ENCODE data around the gene LDLRAP1. TPM values are rescaled to one million over a fixed set of nuclear protein-coding genes. Genes with fewer than 3 reads are reported as not detected.

Gene LDLRAP1
- total and polyA plus RNA-seq, 2 donors (not counting 1 experiment from before 2014, with no cell fraction given): 22.7 to 24.3 TPM

GRCh38 chr1:25562928-25563283 is 19.5 kb downstream of the LDLRAP1 start:
- intact Hi-C loops (cut with micrococcal nuclease): loop anchor here (1.0 kb wide), 1 partner anchor 14 kb away; no protein-coding TSS in a partner anchor
- CTCF ChIA-PET: no interaction called here
- Mint-ChIP-seq H3K4me1 (peaks cover 59% of the 10 kb centered on the region), H3K27ac (peak overlapping the region; percentile 91), H3K9me3 (ENCODE audit: insufficient read depth) (no peaks in the 10 kb centered on the region), H3K4me3 (no peak overlapping the region), H3K27me3 (no peaks in the 10 kb centered on the region)
- Histone ChIP-seq H3K79me2 (ENCODE audit: control insufficient read depth, insufficient read depth, low read length) (no peaks in the 10 kb centered on the region), H3K9me3 (ENCODE audit: control extremely low read depth in 1 of 3, control insufficient read depth in 2 of 3, insufficient read depth in 1 of 3, low read length in 2 of 3) (peaks cover 0 to 6% (median 0%) of the 10 kb centered on the region in 3 donors), H3K4me1 (ENCODE audit: control insufficient read depth in 2 of 2, insufficient read depth in 2 of 2, low read length in 2 of 2) (peaks cover 52 to 53% of the 10 kb centered on the region in 2 donors), H4K20me1 (ENCODE audit: control insufficient read depth, insufficient read depth, low read length, poor library complexity, severe bottlenecking) (no peaks in the 10 kb centered on the region), H3K4me2 (replicated peaks; ENCODE audit: low read depth, low read length, poor library complexity, severe bottlenecking) (peak overlapping the region; percentile 67), H3K36me3 (replicated peaks in 1 of 2; ENCODE audit: control extremely low read depth in 1 of 2, control insufficient read depth in 1 of 2, extremely low read depth in 1 of 2, insufficient read depth in 2 of 2, low read length in 1 of 2) (peaks cover 0 to 11% of the 10 kb centered on the region in 2 experiments), H3K27ac (ENCODE audit: low read length in 2 of 2) (peak overlapping the region; percentile 63 to 67), H3K4me3 (ENCODE audit: control extremely low read depth in 1 of 5, extremely low read depth in 1 of 5, insufficient read depth in 1 of 5, low read depth in 2 of 5, low read length in 4 of 5) (no peak overlapping the region), H2AFZ (ENCODE audit: insufficient read depth, low read depth, low read length, poor library complexity, severe bottlenecking) (no peak overlapping the region), H3K27me3 (replicated peaks in 1 of 4; ENCODE audit: control extremely low read depth in 1 of 4, control insufficient read depth in 3 of 4, insufficient read depth in 4 of 4, low read length in 3 of 4) (no peaks in the 10 kb centered on the region), H3K9ac (ENCODE audit: low read length) (no peak overlapping the region)
- 95% methylated on average over 6 of the region's 9 CpGs for WGBS (ENCODE audit: insufficient coverage)
- ATAC-seq (ENCODE audit: low read depth): no peak
- POLR2A ChIA-PET: no interaction called here
- TF ChIP-seq, protein P1, sequence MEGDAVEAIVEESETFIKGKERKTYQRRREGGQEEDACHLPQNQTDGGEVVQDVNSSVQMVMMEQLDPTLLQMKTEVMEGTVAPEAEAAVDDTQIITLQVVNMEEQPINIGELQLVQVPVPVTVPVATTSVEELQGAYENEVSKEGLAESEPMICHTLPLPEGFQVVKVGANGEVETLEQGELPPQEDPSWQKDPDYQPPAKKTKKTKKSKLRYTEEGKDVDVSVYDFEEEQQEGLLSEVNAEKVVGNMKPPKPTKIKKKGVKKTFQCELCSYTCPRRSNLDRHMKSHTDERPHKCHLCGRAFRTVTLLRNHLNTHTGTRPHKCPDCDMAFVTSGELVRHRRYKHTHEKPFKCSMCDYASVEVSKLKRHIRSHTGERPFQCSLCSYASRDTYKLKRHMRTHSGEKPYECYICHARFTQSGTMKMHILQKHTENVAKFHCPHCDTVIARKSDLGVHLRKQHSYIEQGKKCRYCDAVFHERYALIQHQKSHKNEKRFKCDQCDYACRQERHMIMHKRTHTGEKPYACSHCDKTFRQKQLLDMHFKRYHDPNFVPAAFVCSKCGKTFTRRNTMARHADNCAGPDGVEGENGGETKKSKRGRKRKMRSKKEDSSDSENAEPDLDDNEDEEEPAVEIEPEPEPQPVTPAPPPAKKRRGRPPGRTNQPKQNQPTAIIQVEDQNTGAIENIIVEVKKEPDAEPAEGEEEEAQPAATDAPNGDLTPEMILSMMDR (IDR thresholded peaks at IDR 0.05): no peak
- no peak for TF ChIP-seq EZH2 (IDR thresholded peaks at IDR 0.05; ENCODE audit: borderline replicate concordance, insufficient read depth, low read depth, low read length, poor library complexity, severe bottlenecking)
- DNase-seq: no peak

DNA sequence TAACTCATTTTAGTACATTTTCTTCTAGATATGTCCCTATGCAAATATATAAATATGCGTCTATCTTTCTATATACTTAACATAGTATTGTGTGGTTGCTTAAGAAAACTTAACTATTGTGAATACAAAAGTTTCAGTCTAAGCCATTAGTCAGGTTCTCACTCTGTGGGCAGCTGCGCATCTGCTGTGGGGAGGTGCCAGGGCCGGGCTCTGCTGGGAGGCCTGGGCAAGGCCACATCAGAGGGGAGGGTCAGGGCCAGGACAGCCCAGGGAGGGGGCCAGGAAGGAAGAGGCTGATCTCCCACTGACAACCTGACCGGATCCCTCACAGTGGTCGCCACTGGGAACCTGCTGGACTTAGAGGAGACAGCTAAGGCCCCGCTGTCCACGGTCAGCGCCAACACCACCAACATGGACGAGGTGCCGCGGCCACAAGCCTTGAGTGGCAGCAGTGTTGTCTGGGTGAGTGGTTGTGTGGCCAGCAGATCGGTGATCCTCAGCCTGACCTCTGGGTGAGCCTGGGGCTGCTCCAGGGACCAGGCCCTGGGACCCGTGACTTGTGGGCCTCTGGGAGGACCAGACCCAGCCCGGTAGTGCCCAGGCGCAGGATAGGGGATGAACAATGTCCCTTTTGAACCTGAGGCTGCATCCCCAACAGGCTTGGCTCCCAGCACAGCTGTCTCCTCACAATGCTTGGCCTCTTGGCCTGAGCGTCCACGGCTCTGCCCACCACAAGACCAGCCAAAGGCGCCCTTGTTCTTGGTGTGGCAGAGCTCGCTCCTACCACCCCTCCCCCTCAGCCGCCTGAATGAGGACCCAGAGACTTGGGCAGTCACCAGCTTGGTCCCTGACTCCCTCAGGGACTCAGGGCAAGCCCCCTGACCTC is 20.2 kb downstream of the LDLRAP1 start:
- TF ChIP-seq, protein P1 (IDR thresholded peaks at IDR 0.05): no peak
- no peak for TF ChIP-seq EZH2 (IDR thresholded peaks at IDR 0.05; ENCODE audit: borderline replicate concordance, insufficient read depth, low read depth, low read length, poor library complexity, severe bottlenecking)
- Mint-ChIP-seq H3K27me3 (no peaks in the 10 kb centered on the region), H3K27ac (peak overlapping the region; percentile 91), H3K4me1 (peaks cover 58% of the 10 kb centered on the region), H3K9me3 (ENCODE audit: insufficient read depth) (no peaks in the 10 kb centered on the region), H3K4me3 (no peak overlapping the region)
- Histone ChIP-seq H3K9me3 (ENCODE audit: control extremely low read depth in 1 of 3, control insufficient read depth in 2 of 3, insufficient read depth in 1 of 3, low read length in 2 of 3) (peaks cover 0 to 6% (median 0%) of the 10 kb centered on the region in 3 donors), H3K9ac (ENCODE audit: low read length) (no peak overlapping the region), H2AFZ (ENCODE audit: insufficient read depth, low read depth, low read length, poor library complexity, severe bottlenecking) (no peak overlapping the region), H3K27me3 (replicated peaks in 1 of 4; ENCODE audit: control extremely low read depth in 1 of 4, control insufficient read depth in 3 of 4, insufficient read depth in 4 of 4, low read length in 3 of 4) (no peaks in the 10 kb centered on the region), H3K4me2 (replicated peaks; ENCODE audit: low read depth, low read length, poor library complexity, severe bottlenecking) (no peak overlapping the region), H3K4me3 (ENCODE audit: control extremely low read depth in 1 of 5, extremely low read depth in 1 of 5, insufficient read depth in 1 of 5, low read depth in 2 of 5, low read length in 4 of 5) (no peak overlapping the region), H4K20me1 (ENCODE audit: control insufficient read depth, insufficient read depth, low read length, poor library complexity, severe bottlenecking) (no peaks in the 10 kb centered on the region), H3K4me1 (ENCODE audit: control insufficient read depth in 2 of 2, insufficient read depth in 2 of 2, low read length in 2 of 2) (peaks cover 52 to 53% of the 10 kb centered on the region in 2 donors), H3K79me2 (ENCODE audit: control insufficient read depth, insufficient read depth, low read length) (no peaks in the 10 kb centered on the region), H3K27ac (ENCODE audit: low read length in 2 of 2) (no peak overlapping the region), H3K36me3 (replicated peaks in 1 of 2; ENCODE audit: control extremely low read depth in 1 of 2, control insufficient read depth in 1 of 2, extremely low read depth in 1 of 2, insufficient read depth in 2 of 2, low read length in 1 of 2) (peaks cover 0 to 8% of the 10 kb centered on the region in 2 experiments)
- ChIA-PET CTCF (interaction anchor here (0.5 kb wide), 1 partner anchor 222 kb away, joined by 4 read pairs; no protein-coding TSS in a partner anchor), POLR2A (no interaction called here)
- 96% methylated on average over 18 of the region's 20 CpGs for WGBS (ENCODE audit: insufficient coverage)
- ATAC-seq (ENCODE audit: low read depth) (no peak), DNase-seq (no peak)
- intact Hi-C loops (cut with micrococcal nuclease): no loop called here

Data from B cell (primary cell).